ENCODE measurements around the gene ARHGAP8. TPM values are rescaled to one million over a fixed set of nuclear protein-coding genes. Genes with fewer than 3 reads are reported as not detected.

ARHGAP8 gene
- total RNA-seq, 4 donors from 2014 or later, result 1.7 to 5.7 (median 3.0) TPM

GRCh38 chr22:44732017-44732561, 20.3 kb upstream of the ARHGAP8 start:
- peaks cover 0 to 30% (median 10%) of the 10 kb centered on the region in 4 donors for H3K4me1 ChIP-seq
- TF ChIP-seq, protein P1, sequence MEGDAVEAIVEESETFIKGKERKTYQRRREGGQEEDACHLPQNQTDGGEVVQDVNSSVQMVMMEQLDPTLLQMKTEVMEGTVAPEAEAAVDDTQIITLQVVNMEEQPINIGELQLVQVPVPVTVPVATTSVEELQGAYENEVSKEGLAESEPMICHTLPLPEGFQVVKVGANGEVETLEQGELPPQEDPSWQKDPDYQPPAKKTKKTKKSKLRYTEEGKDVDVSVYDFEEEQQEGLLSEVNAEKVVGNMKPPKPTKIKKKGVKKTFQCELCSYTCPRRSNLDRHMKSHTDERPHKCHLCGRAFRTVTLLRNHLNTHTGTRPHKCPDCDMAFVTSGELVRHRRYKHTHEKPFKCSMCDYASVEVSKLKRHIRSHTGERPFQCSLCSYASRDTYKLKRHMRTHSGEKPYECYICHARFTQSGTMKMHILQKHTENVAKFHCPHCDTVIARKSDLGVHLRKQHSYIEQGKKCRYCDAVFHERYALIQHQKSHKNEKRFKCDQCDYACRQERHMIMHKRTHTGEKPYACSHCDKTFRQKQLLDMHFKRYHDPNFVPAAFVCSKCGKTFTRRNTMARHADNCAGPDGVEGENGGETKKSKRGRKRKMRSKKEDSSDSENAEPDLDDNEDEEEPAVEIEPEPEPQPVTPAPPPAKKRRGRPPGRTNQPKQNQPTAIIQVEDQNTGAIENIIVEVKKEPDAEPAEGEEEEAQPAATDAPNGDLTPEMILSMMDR (IDR thresholded peaks at IDR 0.05), result no peak
- no peak for TF ChIP-seq POLR2A (IDR thresholded peaks at IDR 0.05)
- TF ChIP-seq EP300 (IDR thresholded peaks at IDR 0.05), result no peak
- H3K36me3 ChIP-seq, result no peaks in the 10 kb centered on the region
- WGBS, 2 donors, result 75 to 76% methylated on average over 16 of the region's 21 CpGs
- H3K9me3 ChIP-seq, result no peaks in the 10 kb centered on the region
- no peaks in the 10 kb centered on the region for H3K27me3 ChIP-seq
- H3K27ac ChIP-seq, result no peak overlapping the region
- H3K4me3 ChIP-seq, result no peak overlapping the region
- DNase-seq (ENCODE audit: low spot score in 2 of 2), result no peak

GRCh38 chr22:44732661-44733060, 19.7 kb upstream of the ARHGAP8 start:
- Histone ChIP-seq H3K4me3 (no peak overlapping the region), H3K27me3 (no peaks in the 10 kb centered on the region), H3K27ac (no peak overlapping the region), H3K36me3 (no peaks in the 10 kb centered on the region), H3K4me1 (peaks cover 0 to 28% (median 10%) of the 10 kb centered on the region in 4 donors), H3K9me3 (no peaks in the 10 kb centered on the region)
- no peak for TF ChIP-seq POLR2A (IDR thresholded peaks at IDR 0.05)
- TF ChIP-seq, protein P1 (IDR thresholded peaks at IDR 0.05), result no peak
- no peak for TF ChIP-seq EP300 (IDR thresholded peaks at IDR 0.05)
- WGBS, 2 donors, result 90 to 93% methylated on average over 27 of the region's 27 CpGs
- no peak for DNase-seq (ENCODE audit: low spot score in 2 of 2)

DNA sequence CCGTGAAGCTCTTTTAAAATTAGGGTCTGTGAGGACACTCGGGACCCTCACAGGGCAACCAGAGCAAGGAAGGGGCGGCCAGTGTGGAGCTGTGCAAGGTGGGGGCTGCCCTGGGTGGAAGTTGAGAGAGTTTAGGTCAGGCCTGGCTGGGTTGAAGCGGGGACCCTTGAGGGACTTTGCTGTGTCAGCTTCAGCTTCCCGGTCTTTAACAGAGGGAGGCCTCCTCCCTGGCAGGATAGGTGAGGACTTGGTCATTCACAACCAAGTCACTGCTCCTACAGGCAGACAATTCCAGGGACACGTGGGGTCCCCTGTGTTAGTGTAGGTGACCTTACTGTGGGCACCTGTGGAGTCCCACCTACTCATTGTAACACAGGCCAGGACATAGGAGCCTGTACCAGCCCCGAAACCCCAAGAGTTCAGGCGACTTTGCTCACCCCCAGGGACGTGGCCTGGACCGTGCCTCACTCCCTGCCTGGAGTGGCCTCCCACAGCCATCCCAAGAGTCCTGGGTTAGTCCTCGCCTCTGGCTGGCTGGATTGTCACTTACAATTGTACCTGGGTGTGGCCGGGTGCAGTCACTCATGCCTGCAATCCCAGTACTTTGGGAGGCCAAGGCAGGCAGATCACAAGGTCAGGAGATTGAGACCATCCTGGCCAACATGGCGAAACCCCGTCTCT, 18.8 kb upstream of the ARHGAP8 start:
- no peaks in the 10 kb centered on the region for H3K9me3 ChIP-seq
- no peaks in the 10 kb centered on the region for H3K27me3 ChIP-seq
- no peak for DNase-seq (ENCODE audit: low spot score in 2 of 2)
- H3K4me1 ChIP-seq, result peaks cover 0 to 19% (median 9%) of the 10 kb centered on the region in 4 donors
- H3K36me3 ChIP-seq, result no peaks in the 10 kb centered on the region
- WGBS, 2 donors, result 75 to 83% methylated on average over 9 to 13 of the region's 14 CpGs
- no peak overlapping the region for H3K4me3 ChIP-seq
- H3K27ac ChIP-seq, result no peak overlapping the region
- TF ChIP-seq EP300 (IDR thresholded peaks at IDR 0.05) (no peak), POLR2A (IDR thresholded peaks at IDR 0.05) (no peak)
- TF ChIP-seq, protein P1 (IDR thresholded peaks at IDR 0.05), result no peak

DNA sequence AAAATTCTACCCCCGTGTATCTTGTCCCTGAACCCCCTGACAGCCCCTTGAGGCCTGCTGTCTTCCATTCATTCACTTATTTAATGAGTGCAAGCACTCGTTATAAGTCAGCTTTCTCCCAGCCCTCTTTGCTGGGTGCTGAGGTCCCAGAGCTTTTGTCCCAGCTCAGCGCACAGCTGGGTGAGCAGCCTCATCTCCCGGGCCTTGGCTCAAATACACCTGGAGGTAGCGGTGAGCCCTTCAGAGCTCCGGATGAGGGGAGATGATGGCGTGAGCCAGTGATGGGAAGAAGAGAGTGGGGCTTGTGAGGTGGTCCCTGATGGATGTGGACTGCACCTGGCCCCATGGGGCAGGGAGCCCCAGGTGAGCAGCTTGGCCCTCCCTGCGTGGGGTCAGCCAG, 18.1 kb upstream of the ARHGAP8 start:
- 75 to 83% methylated on average over 8 of the region's 8 CpGs for WGBS, 2 donors
- H3K9me3 ChIP-seq, result no peaks in the 10 kb centered on the region
- DNase-seq (ENCODE audit: low spot score in 2 of 2), result no peak
- no peak overlapping the region for H3K27ac ChIP-seq
- H3K36me3 ChIP-seq, result no peaks in the 10 kb centered on the region
- peaks cover 0 to 12% (median 6%) of the 10 kb centered on the region in 4 donors for H3K4me1 ChIP-seq
- H3K27me3 ChIP-seq, result no peaks in the 10 kb centered on the region
- TF ChIP-seq, protein P1 (IDR thresholded peaks at IDR 0.05), result no peak
- TF ChIP-seq EP300 (IDR thresholded peaks at IDR 0.05), result no peak
- no peak for TF ChIP-seq POLR2A (IDR thresholded peaks at IDR 0.05)
- no peak overlapping the region for H3K4me3 ChIP-seq

- H3K4me1 ChIP-seq, result peaks cover 0 to 5% (median 1%) of the 10 kb centered on the region in 4 donors
- H3K27ac ChIP-seq, result no peak overlapping the region
- no peaks in the 10 kb centered on the region for H3K36me3 ChIP-seq
- H3K9me3 ChIP-seq, result no peaks in the 10 kb centered on the region
- TF ChIP-seq, protein P1 (IDR thresholded peaks at IDR 0.05), result no peak
- TF ChIP-seq EP300 (IDR thresholded peaks at IDR 0.05) (no peak), POLR2A (IDR thresholded peaks at IDR 0.05) (no peak)
- no peak overlapping the region for H3K4me3 ChIP-seq
- no peaks in the 10 kb centered on the region for H3K27me3 ChIP-seq
- WGBS, 2 donors, result 76 to 82% methylated on average over 15 of the region's 23 CpGs
- DNase-seq (ENCODE audit: low spot score in 2 of 2), result no peak
Observed at GRCh38 chr22:44734801-44735517, 17.4 kb upstream of the ARHGAP8 start.

All from tibial nerve (tissue), 4 donors.